Heart right ventricle (tissue), 16 donors: ENCODE data around the gene RHOH. TPM values are rescaled to one million over a fixed set of nuclear protein-coding genes. Genes with fewer than 3 reads are reported as not detected.

Experiments
- ATAC-seq, 8 donors: fragments of 200-7000 bp; cut with Tn5 transposase; one replicate each; pipeline ENCODE4 v1.9.1; 2020; ENCODE audit warnings: mild to moderate bottlenecking in 8 of 8, moderate library complexity in 8 of 8, moderate number of reproducible peaks in 1 of 8
- DNase-seq, 2 donors: peaks; one replicate each; pipeline ENCODE4 v3.0.0-alpha.2; 2020
- H3K27ac ChIP-seq, 10 donors: fragments of 200-600 bp; sonication (generic) in 2 of 10; one replicate each; pipeline versions ENCODE4 v1.5.0 to v1.8.0; 2020 to 2022; ENCODE audit warnings: mild to moderate bottlenecking in 3 of 10
- H3K27me3 ChIP-seq, 7 donors: fragments of 200-600 bp; one replicate each; pipeline ENCODE4 v1.8.0; 2021 to 2022; ENCODE audit warnings: mild to moderate bottlenecking in 2 of 7
- H3K36me3 ChIP-seq, 9 donors: fragments of 200-600 bp; sonication (generic) in 1 of 9; one replicate each; pipeline versions ENCODE4 v1.5.0 to v1.8.0; 2020 to 2022; ENCODE audit warnings: mild to moderate bottlenecking in 2 of 9
- H3K4me1 ChIP-seq, 9 donors: fragments of 200-600 bp; sonication (generic) in 1 of 9; one replicate each; pipeline versions ENCODE4 v1.5.0 to v1.8.0; 2020 to 2022; ENCODE audit warnings: mild to moderate bottlenecking in 4 of 9
- H3K4me3 ChIP-seq, 10 donors: fragments of 200-600 bp; sonication (generic) in 2 of 10; one replicate each; pipeline versions ENCODE4 v1.5.0 to v1.8.0; 2020 to 2022; ENCODE audit warnings: mild to moderate bottlenecking in 7 of 10, moderate library complexity in 2 of 10
- H3K9me3 ChIP-seq, 11 donors: fragments of 200-600 bp in 10 of 11; sonication (generic) in 2 of 11; one replicate each; pipeline versions ENCODE4 v1.5.0 to v1.8.0; 2013 to 2022; ENCODE audit warnings: mild to moderate bottlenecking in 2 of 11, control low read depth in 1 of 11, moderate library complexity in 1 of 11
- CTCF ChIP-seq, 9 donors: fragments of 200-600 bp; sonication (generic) in 2 of 9; IDR thresholded peaks; one replicate each; pipeline versions ENCODE4 v1.5.0 to v1.8.0; 2021 to 2022; ENCODE audit warnings: antibody characterized with exemption in 9 of 9, mild to moderate bottlenecking in 5 of 9, moderate library complexity in 1 of 9
- whole genome bisulfite sequencing, 2 donors: extraction: QIAGEN DNeasy Blood & Tissue Kit; methylation state at CpG; one replicate each; pipeline ENCODE4 v1.1.7; 2013; ENCODE audit warnings: inconsistent platforms in 1 of 2; 5-methylcytosine and 5-hydroxymethylcytosine counted together
- intact Hi-C, 10 donors: fragments of 100-400 bp; cut with DNase I; formaldehyde crosslinking; loops; one replicate each; pipeline versions ENCODE4 v1.11.1 to v1.14.2; 2022
- polyA plus RNA-seq, 2 donors: library from polyadenylated mRNA; stranded (reverse); fragments of 200-250 nt; gene quantifications; one replicate each; pipeline ENCODE4 v1.2.3, GENCODE V29; 2013
- total RNA-seq, 10 donors: library from RNA; stranded (reverse); fragmentation: NEBNext Ultra II Directional in 3 of 10; extraction: Animal tissue kit (Norgen Biotek cat#: 25700) in 3 of 10; gene quantifications; one replicate each; pipeline versions ENCODE4 v1.2.1 to v1.2.4, GENCODE V29; 2021 to 2023
- donor health status: Arrhythmogenic right ventricular cardiomyopathy.
- donor health status: ischemic (EF 13 %, LVEDD 7.1; RV severe dilation, severe dysfunction).
- donor health status: healthy with polysubstance abuse.
- donor health status: DM: no; HTN: yes; CAD: no.
- donor health status: DM: no; HTN: no; CAD: no.
- donor health status: ischemic (EF 25% LVEDD 6.9; RV normal size, moderate dysfunction).
- donor health status: ischemic (EF 25% LVEDD 5.7; RV mildly dilated, moderate dysfunction).
- donor health status: healthy.
- donor health status: DM: yes; HTN: yes; CAD: no.
- donor health status: Ischemic cardiomyopathy.
- donor health status: ischemic (EF 35%, LVEDD 5.7; RV mildly dilated, moderate dysfunction).
- donor health status: nonischemic (EF 11% LVEDD 7.7; RV severe dilation, severe dysfunction).
- donor health status: DM: yes; HTN: yes; CAD: no.
- donor health status: PGD.
- donor health status: ischemic (EF 29% LVEDD 5.4; RV normal size, mild dysfunction).
- donor health status: nonischemic (EF 23%, LVEDD 6.1; RV moderate dilation, normal function).

RHOH gene
- total and polyA plus RNA-seq, 12 donors, result 0.11 to 7.2 (median 0.38) TPM; not detected in 2

- intact Hi-C loops, result no loop called here
- Histone ChIP-seq H3K27me3 (no peaks in the 10 kb centered on the region), H3K9me3 (no peaks in the 10 kb centered on the region), H3K27ac (no peak overlapping the region), H3K4me1 (peaks cover 0 to 18% (median 0%) of the 10 kb centered on the region in 9 donors), H3K4me3 (no peak overlapping the region), H3K36me3 (no peaks in the 10 kb centered on the region)
- no peak for DNase-seq
- no peak for ATAC-seq
- TF ChIP-seq CTCF (IDR thresholded peaks at IDR 0.05), result no peak
- 94 to 95% methylated on average over 3 of the region's 3 CpGs for WGBS, 2 donors
Observed at GRCh38 chr4:40256817-40257216, 60.0 kb downstream of the RHOH start.

DNA sequence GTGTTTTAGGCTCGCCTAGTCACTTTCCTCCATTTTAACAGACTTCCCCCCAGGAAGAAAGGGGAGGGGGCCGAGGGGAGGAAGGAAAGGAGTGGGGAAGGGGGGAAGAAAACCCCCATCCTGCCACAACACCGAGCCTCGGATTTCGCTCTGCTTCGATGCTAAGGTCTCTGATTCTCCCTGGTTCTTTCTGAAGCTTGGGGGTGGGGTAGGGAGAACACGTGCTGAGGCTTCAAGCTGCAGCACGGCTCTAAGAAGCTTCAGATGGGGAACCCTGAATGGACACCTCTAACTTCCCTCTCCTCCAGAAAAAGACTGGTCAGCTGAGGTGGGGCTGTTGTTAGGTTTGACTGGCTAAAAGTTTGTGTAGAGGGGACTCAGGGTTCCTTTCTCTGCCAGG, 61.8 kb downstream of the RHOH start:
- H3K9me3 ChIP-seq, result no peaks in the 10 kb centered on the region
- no peak overlapping the region for H3K27ac ChIP-seq
- 48 to 52% methylated on average over 8 of the region's 8 CpGs for WGBS, 2 donors
- peaks cover 0 to 18% (median 0%) of the 10 kb centered on the region in 9 donors for H3K4me1 ChIP-seq
- peaks cover 0 to 7% (median 0%) of the 10 kb centered on the region in 7 donors for H3K27me3 ChIP-seq
- DNase-seq (no peak), ATAC-seq (no peak)
- no peak overlapping the region for H3K4me3 ChIP-seq
- intact Hi-C loops, result no loop called here
- H3K36me3 ChIP-seq, result no peaks in the 10 kb centered on the region
- TF ChIP-seq CTCF (IDR thresholded peaks at IDR 0.05), result no peak

DNA sequence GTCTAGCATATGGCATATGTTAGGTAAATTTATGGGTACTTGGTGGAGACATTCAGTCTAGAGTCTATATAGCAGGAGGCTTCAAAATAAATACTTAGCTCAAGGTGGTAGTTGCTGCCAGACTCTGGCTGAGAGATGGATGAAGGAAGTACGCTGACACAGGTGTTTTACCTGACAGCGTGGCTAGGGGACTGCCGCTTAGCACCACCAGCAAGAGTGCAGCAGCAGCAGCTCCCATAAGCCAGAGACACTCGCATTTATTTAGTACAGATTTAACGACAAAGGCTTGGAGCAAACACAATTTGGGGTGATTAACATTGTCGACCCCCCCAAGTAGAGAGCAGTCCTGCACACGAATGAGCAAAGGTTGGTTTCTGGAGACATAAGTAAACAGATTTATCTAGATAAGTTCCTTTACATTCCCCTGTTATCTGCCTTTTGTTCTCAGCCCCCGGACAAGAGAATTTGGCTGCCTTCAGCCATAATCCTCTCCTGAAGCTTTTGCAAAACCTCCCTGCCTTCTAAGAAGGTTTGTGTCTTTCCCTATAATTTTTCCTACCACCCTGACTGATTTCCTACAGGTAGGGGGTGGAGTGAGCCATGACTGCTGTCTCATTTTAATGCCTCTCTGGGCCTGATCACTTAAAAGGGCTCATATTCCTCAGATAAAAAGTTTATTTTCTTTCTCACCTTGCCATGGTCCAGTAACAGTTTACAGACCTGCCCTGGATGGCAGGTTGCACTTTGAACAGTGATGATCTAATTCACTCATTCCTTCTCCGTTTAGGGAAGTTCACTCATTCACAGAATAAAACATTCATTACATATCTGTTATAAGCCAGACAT, 64.6 kb downstream of the RHOH start:
- Histone ChIP-seq H3K9me3 (no peaks in the 10 kb centered on the region), H3K4me1 (peaks cover 0 to 18% (median 0%) of the 10 kb centered on the region in 9 donors), H3K36me3 (no peaks in the 10 kb centered on the region), H3K27me3 (peaks cover 0 to 7% (median 0%) of the 10 kb centered on the region in 7 donors), H3K4me3 (no peak overlapping the region), H3K27ac (no peak overlapping the region)
- no peak for ATAC-seq
- 57 to 65% methylated on average over 9 of the region's 9 CpGs for WGBS, 2 donors
- no peak for TF ChIP-seq CTCF (IDR thresholded peaks at IDR 0.05)
- no peak for DNase-seq
- intact Hi-C loops, result no loop called here

DNA sequence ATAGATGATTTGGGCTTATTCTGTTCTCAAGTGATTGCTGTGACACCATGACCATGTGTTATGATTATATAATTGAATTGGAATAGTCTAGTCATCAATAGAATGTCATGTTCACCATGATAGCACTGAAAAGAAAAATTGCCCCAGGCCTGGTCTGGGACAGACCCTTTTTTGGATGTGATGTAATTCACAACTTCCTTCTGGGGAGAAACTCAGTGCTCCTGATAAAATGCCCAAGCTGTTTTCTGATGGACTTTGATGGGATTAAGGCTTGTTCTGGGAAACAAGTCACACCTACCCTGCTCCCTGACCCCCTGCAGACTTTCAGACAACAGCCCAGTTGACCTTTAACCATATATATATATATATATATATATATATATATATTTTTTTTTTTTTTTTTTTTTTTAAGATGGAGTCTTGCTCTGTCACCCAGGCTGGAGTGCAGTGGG, 65.3 kb downstream of the RHOH start:
- intact Hi-C loops, result no loop called here
- Histone ChIP-seq H3K9me3 (no peaks in the 10 kb centered on the region), H3K4me3 (no peak overlapping the region), H3K4me1 (peaks cover 0 to 18% (median 0%) of the 10 kb centered on the region in 9 donors), H3K36me3 (no peaks in the 10 kb centered on the region), H3K27ac (no peak overlapping the region), H3K27me3 (peaks cover 0 to 7% (median 0%) of the 10 kb centered on the region in 7 donors)
- no peak for DNase-seq
- TF ChIP-seq CTCF (IDR thresholded peaks at IDR 0.05), result no peak
- ATAC-seq, result no peak
